H1 (cell line): ENCODE results near the gene TM9SF1. TPM values are rescaled to one million over a fixed set of nuclear protein-coding genes. Genes with fewer than 3 reads are reported as not detected.

Source experiments
- CTCF ChIA-PET: fragments of 300-600 bp; sonication (Branson Sonifier 250); formaldehyde crosslinking; loops from one replicate; lab custom pipeline; 2021; ENCODE audit not compliant: partially characterized antibody; lab: Charles Lee
- POLR2A ChIA-PET: fragments of 300-600 bp; sonication (Branson Sonifier 250); formaldehyde crosslinking; loops from one replicate; lab custom pipeline; 2021; ENCODE audit warnings: inconsistent platforms; ENCODE audit not compliant: partially characterized antibody; lab: Charles Lee
- DNase-seq, 2 experiments: peaks; one replicate each; pipeline versions ENCODE4 v3.0.0 to v3.0.0-alpha.2; 2010 to 2022; ENCODE audit warnings: low spot score in 2 of 2, low read depth in 1 of 2, mixed read lengths in 1 of 2
- FAIRE-seq: peaks from 2 replicates; lab custom pipeline; 2011; peaks lifted over from hg19 to GRCh38; lab: Jason Lieb, UNC
- H2AFZ ChIP-seq: 2 replicates; pipeline ENCODE4 v1.8.1; 2012; ENCODE audit warnings: low read length, inconsistent platforms
- H2AK5ac ChIP-seq: 2 replicates; pipeline ENCODE4 v1.6.1; 2013; ENCODE audit warnings: low read depth, low read length
- H2BK120ac ChIP-seq: replicated peaks from 2 replicates; pipeline ENCODE3; 2013; ENCODE audit warnings: low read depth, low read length, inconsistent platforms
- H2BK12ac ChIP-seq: 2 replicates; pipeline ENCODE4 v1.6.1; 2013; ENCODE audit warnings: low read depth, low read length
- H2BK15ac ChIP-seq: 2 replicates; pipeline ENCODE4 v1.6.1; 2013; ENCODE audit warnings: low read length
- H2BK20ac ChIP-seq: 2 replicates; pipeline ENCODE4 v1.6.1; 2013; ENCODE audit warnings: low read length
- H2BK5ac ChIP-seq: 2 replicates; pipeline ENCODE4 v1.6.1; 2013; ENCODE audit warnings: low read depth, low read length
- H3K14ac ChIP-seq: 2 replicates; pipeline ENCODE4 v1.6.1; 2013; ENCODE audit warnings: inconsistent platforms; ENCODE audit not compliant: insufficient read length
- H3K18ac ChIP-seq: 2 replicates; pipeline ENCODE4 v1.6.1; 2013; ENCODE audit warnings: low read length; ENCODE audit errors: extremely low read depth
- H3K23ac ChIP-seq: 2 replicates; pipeline ENCODE4 v1.6.1; 2013; ENCODE audit warnings: inconsistent platforms; ENCODE audit not compliant: insufficient read length
- H3K23me2 ChIP-seq: 2 replicates; pipeline ENCODE4 v1.6.1; 2013; ENCODE audit warnings: low read depth, low read length
- H3K27ac ChIP-seq: 2 replicates; pipeline ENCODE4 v1.6.1; 2011; ENCODE audit warnings: low read depth, low read length, inconsistent platforms
- H3K27me3 ChIP-seq, 4 experiments: replicated peaks in 1 of 4; 1 replicate in 1 of 4; 2 replicates in 3 of 4; pipeline versions ENCODE4 v1.6.1 to v1.8.1; 2011 to 2013; ENCODE audit warnings: low read length in 3 of 4, mild to moderate bottlenecking in 3 of 4, inconsistent platforms in 2 of 4, mixed read lengths in 2 of 4, moderate library complexity in 1 of 4; ENCODE audit not compliant: control insufficient read depth in 3 of 4, insufficient read depth in 3 of 4; ENCODE audit errors: extremely low read depth in 1 of 4
- H3K36me3 ChIP-seq, 4 experiments: 2 replicates each; pipeline versions ENCODE4 v1.6.1 to v1.8.1; 2011 to 2013; ENCODE audit warnings: mild to moderate bottlenecking in 4 of 4, low read length in 3 of 4, moderate library complexity in 2 of 4, control low read depth in 1 of 4, inconsistent platforms in 1 of 4; ENCODE audit not compliant: insufficient read depth in 4 of 4, control insufficient read depth in 2 of 4
- H3K4ac ChIP-seq: replicated peaks from 2 replicates; pipeline ENCODE3; 2013; ENCODE audit warnings: low read length, low read depth, mixed read lengths, inconsistent platforms; ENCODE audit not compliant: insufficient read length
- H3K4me1 ChIP-seq, 4 experiments: replicated peaks in 1 of 4; 1 replicate in 1 of 4; 2 replicates in 3 of 4; pipeline versions ENCODE4 v1.6.1 to v1.8.1; 2011 to 2013; ENCODE audit warnings: low read length in 3 of 4, inconsistent platforms in 2 of 4, mixed read lengths in 1 of 4; ENCODE audit not compliant: insufficient read depth in 4 of 4, control insufficient read depth in 3 of 4
- H3K4me2 ChIP-seq, 2 experiments: 2 replicates each; pipeline versions ENCODE4 v1.6.1 to v1.8.1; 2011 to 2013; ENCODE audit warnings: low read depth in 2 of 2, low read length in 2 of 2, control low read depth in 1 of 2, inconsistent platforms in 1 of 2, mild to moderate bottlenecking in 1 of 2; ENCODE audit not compliant: insufficient read depth in 1 of 2
- H3K4me3 ChIP-seq, 4 experiments: fragments of 200-600, 300-600 bp in 1 of 4; sonication (generic), shearing (Covaris generic), sonication (Bioruptor Twin) in 1 of 4; 2 replicates each; pipeline versions ENCODE4 v1.5.1 to v1.8.1; 2011 to 2016; ENCODE audit warnings: low read length in 4 of 4, low read depth in 3 of 4, control low read depth in 2 of 4, inconsistent platforms in 2 of 4, mild to moderate bottlenecking in 2 of 4, mixed read lengths in 1 of 4, moderate library complexity in 1 of 4; ENCODE audit not compliant: insufficient read depth in 2 of 4; ENCODE audit errors: extremely low read depth in 1 of 4
- H3K56ac ChIP-seq: replicated peaks from 2 replicates; pipeline ENCODE3; 2013; ENCODE audit warnings: low read depth, mild to moderate bottlenecking, mixed read lengths, low read length, inconsistent platforms; ENCODE audit not compliant: insufficient read length
- H3K79me1 ChIP-seq: 2 replicates; pipeline ENCODE4 v1.6.1; 2013; ENCODE audit warnings: low read depth, low read length, control low read depth
- H3K79me2 ChIP-seq, 2 experiments: 2 replicates each; pipeline versions ENCODE4 v1.6.1 to v1.8.1; 2012 to 2013; ENCODE audit warnings: low read length in 2 of 2, mild to moderate bottlenecking in 2 of 2, inconsistent platforms in 1 of 2; ENCODE audit not compliant: insufficient read depth in 2 of 2, control insufficient read depth in 1 of 2
- H3K9ac ChIP-seq, 4 experiments: replicated peaks in 1 of 4; 1 replicate in 1 of 4; 2 replicates in 3 of 4; pipeline versions ENCODE4 v1.6.1 to v1.8.1; 2011 to 2013; ENCODE audit warnings: low read depth in 3 of 4, low read length in 3 of 4, control low read depth in 2 of 4, mild to moderate bottlenecking in 2 of 4, moderate library complexity in 2 of 4, inconsistent platforms in 1 of 4; ENCODE audit errors: extremely low read depth in 1 of 4
- H3K9me3 ChIP-seq, 2 experiments: 2 replicates each; pipeline versions ENCODE4 v1.6.1 to v1.8.1; 2012 to 2013; ENCODE audit warnings: mild to moderate bottlenecking in 2 of 2, moderate library complexity in 2 of 2, control low read depth in 1 of 2, inconsistent platforms in 1 of 2, low read depth in 1 of 2, low read length in 1 of 2, mixed read lengths in 1 of 2; ENCODE audit not compliant: insufficient read depth in 2 of 2
- H4K20me1 ChIP-seq, 2 experiments: replicated peaks in 1 of 2; 2 replicates each; pipeline versions ENCODE3 to v1.8.1; 2011 to 2013; ENCODE audit warnings: inconsistent platforms in 2 of 2, low read length in 2 of 2, mild to moderate bottlenecking in 1 of 2; ENCODE audit not compliant: insufficient read depth in 2 of 2, control insufficient read depth in 1 of 2
- H4K5ac ChIP-seq: 2 replicates; pipeline ENCODE4 v1.6.1; 2013; ENCODE audit warnings: low read length, low read depth, mixed read lengths, inconsistent platforms; ENCODE audit not compliant: insufficient read length
- H4K8ac ChIP-seq: 2 replicates; pipeline ENCODE4 v1.8.0; 2013; ENCODE audit warnings: mild to moderate bottlenecking, moderate library complexity, low read length, inconsistent platforms; ENCODE audit not compliant: insufficient read depth; ENCODE audit errors: extremely low read depth
- H4K91ac ChIP-seq: replicated peaks from 2 replicates; pipeline ENCODE3; 2013; ENCODE audit warnings: low read length, mixed read lengths, inconsistent platforms; ENCODE audit not compliant: insufficient read length
- EP300 ChIP-seq, 2 experiments: IDR thresholded peaks; 1 replicate in 1 of 2; 2 replicates in 1 of 2; pipeline ENCODE4 v1.6.1; 2011 to 2012; ENCODE audit warnings: low read depth in 2 of 2, low read length in 2 of 2, mild to moderate bottlenecking in 2 of 2, borderline replicate concordance in 1 of 2, inconsistent platforms in 1 of 2, moderate library complexity in 1 of 2
- FOSL1 ChIP-seq: IDR thresholded peaks from 2 replicates; pipeline ENCODE4 v1.6.1; 2011; ENCODE audit warnings: mild to moderate bottlenecking, low read depth, low read length, moderate library complexity; ENCODE audit not compliant: insufficient read depth
- JUND ChIP-seq: IDR thresholded peaks from 2 replicates; pipeline ENCODE4 v1.6.1; 2011; ENCODE audit warnings: mild to moderate bottlenecking, improper control_type of control experiment, low read length
- KDM1A ChIP-seq: fragments of 200-600, 300-600 bp; sonication (generic); IDR thresholded peaks from 2 replicates; pipeline ENCODE4 v1.7.1; 2016; ENCODE audit warnings: mild to moderate bottlenecking, low read length, borderline replicate concordance
- NANOG ChIP-seq: IDR thresholded peaks from 2 replicates; pipeline ENCODE4 v1.6.1; 2011; ENCODE audit warnings: low read length, low read depth, mild to moderate bottlenecking, inconsistent platforms; ENCODE audit not compliant: insufficient read depth, poor library complexity, severe bottlenecking
- TAF7 ChIP-seq: optimal IDR thresholded peaks from 2 replicates; pipeline ENCODE3; 2011; ENCODE audit warnings: low read depth, mild to moderate bottlenecking, inconsistent platforms, low read length, moderate library complexity, borderline replicate concordance
- TBP ChIP-seq: IDR thresholded peaks from 2 replicates; pipeline ENCODE4 v1.6.1; 2011; ENCODE audit warnings: low read depth, low read length, improper control_type of control experiment
- TEAD4 ChIP-seq: IDR thresholded peaks from 2 replicates; pipeline ENCODE4 v1.6.1; 2012; ENCODE audit warnings: low read depth, low read length, inconsistent platforms, mixed read lengths
- WGBS, 2 experiments: shearing (Covaris generic) in 1 of 2; methylation state at CpG; one replicate each; pipeline versions ENCODE4 v1.1.6 to v1.1.7; 2013 to 2015; ENCODE audit warnings: low lambda C conversion rate in 2 of 2, mixed read lengths in 2 of 2, inconsistent platforms in 1 of 2, low coverage in 1 of 2, missing lambda C conversion rate in 1 of 2; ENCODE audit not compliant: insufficient replicate concordance in 2 of 2, insufficient coverage in 1 of 2, insufficient read length in 1 of 2; ENCODE audit errors: extremely low coverage in 1 of 2, missing lambda C conversion rate in 1 of 2; 5-methylcytosine and 5-hydroxymethylcytosine counted together
- polyA plus RNA-seq, 7 experiments: library from polyadenylated mRNA; depleted of rRNA in 3 of 7; stranded (reverse) in 5 of 7; unstranded in 2 of 7; fragments of >200 nt in 5 of 7; fragments of 200-250 nt in 2 of 7; gene quantifications; 1 replicate in 5 of 7; 2 replicates in 1 of 7; 4 replicates in 1 of 7; pipeline versions ENCODE4 v1.2.1 to v1.2.3, GENCODE V29; 2011 to 2013; ENCODE audit warnings: missing spikeins in 2 of 7, mixed read lengths in 2 of 7
- total RNA-seq: library from RNA; stranded (reverse); fragmentation: NEBNext Ultra II Directional; extraction: Animal tissue kit (Norgen Biotek cat#: 25700); gene quantifications from 2 replicates; pipeline ENCODE4 v1.2.1, GENCODE V29; 2021

Gene TM9SF1
- total and polyA plus RNA-seq, 2 of the 8 experiments (the other 6 are each of a cell fraction or from before 2014, with no cell fraction given) = 22.2 to 29.2 TPM

GRCh38 chr14:24150993-24151392 is 44.2 kb downstream of the TM9SF1 start:
- Histone ChIP-seq H4K91ac (no peak overlapping the region), H3K23me2 (peaks cover 10% of the 10 kb centered on the region), H2BK12ac (no peak overlapping the region), H3K4me3 (no peak overlapping the region), H3K79me2 (peaks cover 0 to 21% of the 10 kb centered on the region in 2 experiments; a peak in 3 of 4 replicates), H2BK5ac (no peak overlapping the region), H2BK120ac (no peak overlapping the region), H3K4ac (no peak overlapping the region), H2AK5ac (no peak overlapping the region), H3K27ac (no peak overlapping the region), H3K36me3 (peaks cover 25 to 46% (median 45%) of the 10 kb centered on the region in 4 experiments), H3K27me3 (no peaks in the 10 kb centered on the region; a peak in 1 of 7 replicates), H3K4me2 (no peak overlapping the region), H2BK15ac (no peak overlapping the region), H4K8ac (no peak overlapping the region), H3K79me1 (peaks cover 9% of the 10 kb centered on the region; the same call in 1 of the 2 replicates), H4K5ac (no peak overlapping the region), H3K9ac (no peak overlapping the region), H2AFZ (no peak overlapping the region), H3K14ac (no peak overlapping the region), H3K9me3 (no peaks in the 10 kb centered on the region), H2BK20ac (no peak overlapping the region), H3K56ac (no peak overlapping the region), H4K20me1 (peaks cover 0 to 23% of the 10 kb centered on the region in 2 experiments), H3K18ac (no peak overlapping the region), H3K4me1 (peaks cover 0 to 6% (median 3%) of the 10 kb centered on the region in 4 experiments; a peak in 4 of 7 replicates), H3K23ac (no peak overlapping the region)
- FAIRE-seq = no peak
- no peak for DNase-seq
- TF ChIP-seq KDM1A (no peak), NANOG (no peak), JUND (no peak), FOSL1 (no peak), TBP (no peak), TEAD4 (no peak), TAF7 (no peak), EP300 (IDR thresholded peaks at IDR 0.05; ENCODE audit: borderline replicate concordance in 1 of 2, low read depth in 2 of 2, low read length in 2 of 2) (no peak)
- CTCF ChIA-PET = interaction anchor here (0.6 to 3.4 kb wide), 7 partner anchors 10 to 161 kb away, joined by 3 to 26 read pairs (median 4); partner anchors contain the start of genes EMC9, IRF9 and PCK2
- 93% methylated on average over 9 of the region's 9 CpGs; no CpG with 5 or more reads in 1 of the 2 experiments for WGBS, 2 experiments
- POLR2A ChIA-PET = interaction anchor here (0.6 to 9.6 kb wide), 11 partner anchors 10 to 734 kb away, joined by 3 to 86 read pairs (median 6); partner anchors contain the start of genes CHMP4A, DCAF11, EMC9 and IRF9
